ENCODE data around the gene WFDC8.

WFDC8 gene

GRCh38 chr20:45579184-45579583 is at the start of gene WFDC8:
WFDC8 (minus strand) TSS chr20:45579284; CDS start chr20:45579247, 37 bp downstream.
- no peak within 1 kb of the TSS for H3K9ac ChIP-seq (ENCODE audit: insufficient read length)
- no peak within 1 kb of the TSS for H3K27ac ChIP-seq

GRCh38 chr20:45626540-45626939 is 47.5 kb upstream of the WFDC8 start:
- no peaks in the 10 kb centered on the region for H3K36me3 ChIP-seq (ENCODE audit: insufficient read depth, low read length)
- TF ChIP-seq POLR2AphosphoS5 (IDR thresholded peaks at IDR 0.05; ENCODE audit: borderline replicate concordance, low read depth, low read length): no peak
- no peak for TF ChIP-seq EZH2 (IDR thresholded peaks at IDR 0.05)
- no peak for TF ChIP-seq FOXP2 (optimal IDR thresholded peaks at IDR 0.05; ENCODE audit: control extremely low read depth, extremely low read length, insufficient read depth)
- no peak for DNase-seq (ENCODE audit: low read depth, low spot score)
- no peak overlapping the region for H3K4me3 ChIP-seq
- H3K9ac ChIP-seq (ENCODE audit: insufficient read length): no peak overlapping the region
- H3K9me3 ChIP-seq (ENCODE audit: low read depth, low read length): no peaks in the 10 kb centered on the region
- H3K27ac ChIP-seq: no peak overlapping the region

More at GRCh38 chr20:45579184-45579583, at the start of gene WFDC8:
- H3K4me3 ChIP-seq: no peak within 1 kb of the TSS
- TF ChIP-seq EZH2 (IDR thresholded peaks at IDR 0.05) (no peak), FOXP2 (optimal IDR thresholded peaks at IDR 0.05; ENCODE audit: control extremely low read depth, extremely low read length, insufficient read depth) (no peak), POLR2AphosphoS5 (IDR thresholded peaks at IDR 0.05; ENCODE audit: borderline replicate concordance, low read depth, low read length) (no peak)
- no peaks in the 10 kb centered on the region for H3K36me3 ChIP-seq (ENCODE audit: insufficient read depth, low read length)
- DNase-seq (ENCODE audit: low read depth, low spot score): no peak
- H3K9me3 ChIP-seq (ENCODE audit: low read depth, low read length): no peaks in the 10 kb centered on the region

GRCh38 chr20:45621593-45621992 is 42.5 kb upstream of the WFDC8 start:
- no peaks in the 10 kb centered on the region for H3K36me3 ChIP-seq (ENCODE audit: insufficient read depth, low read length)
- H3K9me3 ChIP-seq (ENCODE audit: low read depth, low read length): no peaks in the 10 kb centered on the region
- DNase-seq (ENCODE audit: low read depth, low spot score): no peak
- TF ChIP-seq FOXP2 (optimal IDR thresholded peaks at IDR 0.05; ENCODE audit: control extremely low read depth, extremely low read length, insufficient read depth): no peak
- no peak for TF ChIP-seq POLR2AphosphoS5 (IDR thresholded peaks at IDR 0.05; ENCODE audit: borderline replicate concordance, low read depth, low read length)
- no peak for TF ChIP-seq EZH2 (IDR thresholded peaks at IDR 0.05)
- no peak overlapping the region for H3K4me3 ChIP-seq
- no peak overlapping the region for H3K9ac ChIP-seq (ENCODE audit: insufficient read length)
- H3K27ac ChIP-seq: no peak overlapping the region

- TF ChIP-seq EZH2 (IDR thresholded peaks at IDR 0.05) (no peak), POLR2AphosphoS5 (IDR thresholded peaks at IDR 0.05; ENCODE audit: borderline replicate concordance, low read depth, low read length) (no peak), FOXP2 (optimal IDR thresholded peaks at IDR 0.05; ENCODE audit: control extremely low read depth, extremely low read length, insufficient read depth) (no peak)
Measured at GRCh38 chr20:45617591-45617990, 38.5 kb upstream of the WFDC8 start.

GRCh38 chr20:45612314-45612713 is 33.2 kb upstream of the WFDC8 start:
- Histone ChIP-seq H3K9me3 (ENCODE audit: low read depth, low read length) (no peaks in the 10 kb centered on the region), H3K9ac (ENCODE audit: insufficient read length) (no peak overlapping the region), H3K4me3 (no peak overlapping the region), H3K27ac (no peak overlapping the region), H3K36me3 (ENCODE audit: insufficient read depth, low read length) (no peaks in the 10 kb centered on the region)
- TF ChIP-seq FOXP2 (optimal IDR thresholded peaks at IDR 0.05; ENCODE audit: control extremely low read depth, extremely low read length, insufficient read depth): no peak
- no peak for TF ChIP-seq POLR2AphosphoS5 (IDR thresholded peaks at IDR 0.05; ENCODE audit: borderline replicate concordance, low read depth, low read length)
- no peak for TF ChIP-seq EZH2 (IDR thresholded peaks at IDR 0.05)
- no peak for DNase-seq (ENCODE audit: low read depth, low spot score)

More at GRCh38 chr20:45617591-45617990, 38.5 kb upstream of the WFDC8 start:
- H3K36me3 ChIP-seq (ENCODE audit: insufficient read depth, low read length): no peaks in the 10 kb centered on the region
- H3K4me3 ChIP-seq: no peak overlapping the region
- H3K9ac ChIP-seq (ENCODE audit: insufficient read length): no peak overlapping the region
- no peak for DNase-seq (ENCODE audit: low read depth, low spot score)
- H3K27ac ChIP-seq: no peak overlapping the region
- H3K9me3 ChIP-seq (ENCODE audit: low read depth, low read length): no peaks in the 10 kb centered on the region

- H3K27ac ChIP-seq: no peak overlapping the region
- no peak for TF ChIP-seq FOXP2 (optimal IDR thresholded peaks at IDR 0.05; ENCODE audit: control extremely low read depth, extremely low read length, insufficient read depth)
- peak; percentile 38; the same call in 1 of the 2 replicates for TF ChIP-seq POLR2AphosphoS5 (IDR thresholded peaks at IDR 0.05; ENCODE audit: borderline replicate concordance, low read depth, low read length)
- TF ChIP-seq EZH2 (IDR thresholded peaks at IDR 0.05): no peak
- DNase-seq (ENCODE audit: low read depth, low spot score): no peak
Measured at GRCh38 chr20:45611054-45611453, 32.0 kb upstream of the WFDC8 start.

GRCh38 chr20:45607810-45608209 is 28.7 kb upstream of the WFDC8 start:
- Histone ChIP-seq H3K9ac (ENCODE audit: insufficient read length) (no peak overlapping the region), H3K27ac (no peak overlapping the region), H3K36me3 (ENCODE audit: insufficient read depth, low read length) (no peaks in the 10 kb centered on the region), H3K9me3 (ENCODE audit: low read depth, low read length) (0 out of 2 replicates have a peak, but pooled peaks cover 5% of the 10 kb centered on the region), H3K4me3 (no peak overlapping the region)
- TF ChIP-seq POLR2AphosphoS5 (IDR thresholded peaks at IDR 0.05; ENCODE audit: borderline replicate concordance, low read depth, low read length): no peak
- TF ChIP-seq FOXP2 (optimal IDR thresholded peaks at IDR 0.05; ENCODE audit: control extremely low read depth, extremely low read length, insufficient read depth): no peak
- no peak for TF ChIP-seq EZH2 (IDR thresholded peaks at IDR 0.05)
- no peak for DNase-seq (ENCODE audit: low read depth, low spot score)

More at GRCh38 chr20:45611054-45611453, 32.0 kb upstream of the WFDC8 start:
- H3K36me3 ChIP-seq (ENCODE audit: insufficient read depth, low read length): no peaks in the 10 kb centered on the region
- H3K9ac ChIP-seq (ENCODE audit: insufficient read length): no peak overlapping the region
- no peak overlapping the region for H3K4me3 ChIP-seq
- no peaks in the 10 kb centered on the region for H3K9me3 ChIP-seq (ENCODE audit: low read depth, low read length)

GRCh38 chr20:45595235-45595634 is 16.2 kb upstream of the WFDC8 start:
- Histone ChIP-seq H3K36me3 (ENCODE audit: insufficient read depth, low read length) (no peaks in the 10 kb centered on the region), H3K4me3 (no peak overlapping the region), H3K27ac (no peak overlapping the region), H3K9me3 (ENCODE audit: low read depth, low read length) (no peaks in the 10 kb centered on the region), H3K9ac (ENCODE audit: insufficient read length) (no peak overlapping the region)
- TF ChIP-seq POLR2AphosphoS5 (IDR thresholded peaks at IDR 0.05; ENCODE audit: borderline replicate concordance, low read depth, low read length): no peak
- TF ChIP-seq FOXP2 (optimal IDR thresholded peaks at IDR 0.05; ENCODE audit: control extremely low read depth, extremely low read length, insufficient read depth): no peak
- TF ChIP-seq EZH2 (IDR thresholded peaks at IDR 0.05): no peak
- no peak for DNase-seq (ENCODE audit: low read depth, low spot score)

- Histone ChIP-seq H3K27ac (no peak overlapping the region), H3K36me3 (ENCODE audit: insufficient read depth, low read length) (no peaks in the 10 kb centered on the region), H3K4me3 (no peak overlapping the region), H3K9me3 (ENCODE audit: low read depth, low read length) (no peaks in the 10 kb centered on the region), H3K9ac (ENCODE audit: insufficient read length) (no peak overlapping the region)
- no peak for DNase-seq (ENCODE audit: low read depth, low spot score)
- TF ChIP-seq FOXP2 (optimal IDR thresholded peaks at IDR 0.05; ENCODE audit: control extremely low read depth, extremely low read length, insufficient read depth) (no peak), POLR2AphosphoS5 (IDR thresholded peaks at IDR 0.05; ENCODE audit: borderline replicate concordance, low read depth, low read length) (no peak), EZH2 (IDR thresholded peaks at IDR 0.05) (no peak)
Measured at GRCh38 chr20:45593498-45593897, 14.4 kb upstream of the WFDC8 start.

Data from SK-N-MC (cell line).